ENCODE measurements around the gene PTX4. TPM values are rescaled to one million over a fixed set of nuclear protein-coding genes. Genes with fewer than 3 reads are reported as not detected.

PTX4 gene
- total RNA-seq, 1 donor from 2014 or later, result not detected

GRCh38 chr16:1510941-1511351, 22.2 kb upstream of the PTX4 start:
- H3K4me3 Mint-ChIP-seq, result no peak overlapping the region
- no peaks in the 10 kb centered on the region for H3K27me3 Mint-ChIP-seq
- DNase-seq (ENCODE audit: extremely low spot score, unreplicated experiment), result no peak
- H3K27ac Mint-ChIP-seq, result no peak overlapping the region
- peaks cover 13% of the 10 kb centered on the region for H3K36me3 Mint-ChIP-seq
- no peaks in the 10 kb centered on the region for H3K9me3 Mint-ChIP-seq
- no peaks in the 10 kb centered on the region for H3K4me1 Mint-ChIP-seq (ENCODE audit: unreplicated experiment)
- TF ChIP-seq, protein P1, sequence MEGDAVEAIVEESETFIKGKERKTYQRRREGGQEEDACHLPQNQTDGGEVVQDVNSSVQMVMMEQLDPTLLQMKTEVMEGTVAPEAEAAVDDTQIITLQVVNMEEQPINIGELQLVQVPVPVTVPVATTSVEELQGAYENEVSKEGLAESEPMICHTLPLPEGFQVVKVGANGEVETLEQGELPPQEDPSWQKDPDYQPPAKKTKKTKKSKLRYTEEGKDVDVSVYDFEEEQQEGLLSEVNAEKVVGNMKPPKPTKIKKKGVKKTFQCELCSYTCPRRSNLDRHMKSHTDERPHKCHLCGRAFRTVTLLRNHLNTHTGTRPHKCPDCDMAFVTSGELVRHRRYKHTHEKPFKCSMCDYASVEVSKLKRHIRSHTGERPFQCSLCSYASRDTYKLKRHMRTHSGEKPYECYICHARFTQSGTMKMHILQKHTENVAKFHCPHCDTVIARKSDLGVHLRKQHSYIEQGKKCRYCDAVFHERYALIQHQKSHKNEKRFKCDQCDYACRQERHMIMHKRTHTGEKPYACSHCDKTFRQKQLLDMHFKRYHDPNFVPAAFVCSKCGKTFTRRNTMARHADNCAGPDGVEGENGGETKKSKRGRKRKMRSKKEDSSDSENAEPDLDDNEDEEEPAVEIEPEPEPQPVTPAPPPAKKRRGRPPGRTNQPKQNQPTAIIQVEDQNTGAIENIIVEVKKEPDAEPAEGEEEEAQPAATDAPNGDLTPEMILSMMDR (conservative IDR thresholded peaks at IDR 0.05), result no peak

- peaks cover 13% of the 10 kb centered on the region for H3K36me3 Mint-ChIP-seq
- H3K4me3 Mint-ChIP-seq, result no peak overlapping the region
- TF ChIP-seq, protein P1 (conservative IDR thresholded peaks at IDR 0.05), result no peak
- no peaks in the 10 kb centered on the region for H3K27me3 Mint-ChIP-seq
- H3K4me1 Mint-ChIP-seq (ENCODE audit: unreplicated experiment), result no peaks in the 10 kb centered on the region
- no peaks in the 10 kb centered on the region for H3K9me3 Mint-ChIP-seq
- DNase-seq (ENCODE audit: extremely low spot score, unreplicated experiment), result no peak
- H3K27ac Mint-ChIP-seq, result no peak overlapping the region
These were observed 21.5 kb upstream of the PTX4 start for GRCh38 chr16:1510272-1510671.

- Mint-ChIP-seq H3K27ac (no peak overlapping the region), H3K4me1 (ENCODE audit: unreplicated experiment) (no peaks in the 10 kb centered on the region), H3K36me3 (peaks cover 7% of the 10 kb centered on the region), H3K4me3 (no peak overlapping the region), H3K27me3 (no peaks in the 10 kb centered on the region), H3K9me3 (no peaks in the 10 kb centered on the region)
- no peak for DNase-seq (ENCODE audit: extremely low spot score, unreplicated experiment)
- TF ChIP-seq, protein P1 (conservative IDR thresholded peaks at IDR 0.05), result no peak
These were observed 20.8 kb upstream of the PTX4 start for GRCh38 chr16:1509307-1510221.

DNA sequence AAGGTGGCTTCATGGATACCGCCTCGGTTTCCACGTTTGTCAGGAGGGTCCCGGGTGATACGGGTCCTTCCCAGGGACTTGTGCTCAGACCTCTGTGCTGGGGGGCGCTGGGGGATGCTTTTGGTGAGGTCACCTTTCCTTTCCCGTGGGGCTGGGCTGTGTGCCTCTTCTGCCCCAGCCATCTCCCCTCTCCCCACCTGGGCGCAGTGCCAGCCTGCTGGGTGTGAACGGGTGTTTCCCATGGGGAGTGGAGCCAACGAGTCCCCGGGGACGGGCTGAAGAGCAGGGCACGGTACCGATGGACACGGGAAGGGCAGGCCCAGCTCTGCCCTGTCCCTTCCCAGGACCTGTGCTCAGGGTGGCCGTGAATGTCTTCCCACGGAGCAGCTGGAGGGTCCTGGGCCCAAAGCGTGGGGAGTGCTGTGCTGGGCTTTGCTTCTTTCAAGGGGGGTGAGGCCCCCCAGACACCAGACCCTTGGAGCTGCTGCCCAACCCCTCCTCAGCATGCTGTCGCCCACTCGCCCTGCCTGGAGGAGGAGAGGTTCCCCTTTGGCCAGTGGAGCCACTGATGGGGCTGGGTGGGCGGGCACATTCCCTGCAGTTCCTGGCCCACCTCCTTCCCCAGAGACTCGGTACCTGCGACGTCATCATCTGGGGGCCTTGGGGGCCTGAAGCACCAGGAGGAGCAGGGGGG, 19.9 kb upstream of the PTX4 start:
- Mint-ChIP-seq H3K27ac (no peak overlapping the region), H3K9me3 (no peaks in the 10 kb centered on the region), H3K36me3 (peaks cover 4% of the 10 kb centered on the region), H3K4me1 (ENCODE audit: unreplicated experiment) (no peaks in the 10 kb centered on the region), H3K4me3 (no peak overlapping the region), H3K27me3 (no peaks in the 10 kb centered on the region)
- TF ChIP-seq, protein P1 (conservative IDR thresholded peaks at IDR 0.05), result no peak
- no peak for DNase-seq (ENCODE audit: extremely low spot score, unreplicated experiment)

GRCh38 chr16:1506494-1507213, 17.9 kb upstream of the PTX4 start:
- no peak overlapping the region for H3K27ac Mint-ChIP-seq
- TF ChIP-seq, protein P1 (conservative IDR thresholded peaks at IDR 0.05), result no peak
- no peaks in the 10 kb centered on the region for H3K27me3 Mint-ChIP-seq
- no peak for DNase-seq (ENCODE audit: extremely low spot score, unreplicated experiment)
- H3K9me3 Mint-ChIP-seq, result no peaks in the 10 kb centered on the region
- H3K4me3 Mint-ChIP-seq, result no peak overlapping the region
- peaks cover 3% of the 10 kb centered on the region for H3K36me3 Mint-ChIP-seq
- H3K4me1 Mint-ChIP-seq (ENCODE audit: unreplicated experiment), result no peaks in the 10 kb centered on the region
